ENCODE results near the gene TTC27. TPM values are rescaled to one million over a fixed set of nuclear protein-coding genes. Genes with fewer than 3 reads are reported as not detected.

Gene TTC27
- total RNA-seq, 2 donors from 2014 or later = 5.9 to 6.0 TPM

GRCh38 chr2:32851777-32852439 lies 224.1 kb downstream of the TTC27 start:
- no peak for DNase-seq (ENCODE audit: low spot score)
- no peak for TF ChIP-seq CTCF (IDR thresholded peaks at IDR 0.05)
- no peaks in the 10 kb centered on the region for H3K27me3 ChIP-seq
- H3K9me3 ChIP-seq = no peaks in the 10 kb centered on the region
- no peaks in the 10 kb centered on the region for H3K4me1 ChIP-seq
- no peak overlapping the region for H3K4me3 ChIP-seq
- H3K27ac ChIP-seq = no peak overlapping the region
- no peaks in the 10 kb centered on the region for H3K36me3 ChIP-seq

- H3K4me1 ChIP-seq = no peaks in the 10 kb centered on the region
- no peak overlapping the region for H3K27ac ChIP-seq
- H3K4me3 ChIP-seq = no peak overlapping the region
- no peaks in the 10 kb centered on the region for H3K9me3 ChIP-seq
- no peaks in the 10 kb centered on the region for H3K36me3 ChIP-seq
- H3K27me3 ChIP-seq = no peaks in the 10 kb centered on the region
- DNase-seq (ENCODE audit: low spot score) = no peak
- no peak for TF ChIP-seq CTCF (IDR thresholded peaks at IDR 0.05)
These were observed 225.0 kb downstream of the TTC27 start for GRCh38 chr2:32852856-32853255.

GRCh38 chr2:32856891-32857290 lies 229.0 kb downstream of the TTC27 start:
- TF ChIP-seq CTCF (IDR thresholded peaks at IDR 0.05) = no peak
- no peak for DNase-seq (ENCODE audit: low spot score)
- H3K27me3 ChIP-seq = no peaks in the 10 kb centered on the region
- no peak overlapping the region for H3K27ac ChIP-seq
- no peaks in the 10 kb centered on the region for H3K36me3 ChIP-seq
- no peaks in the 10 kb centered on the region for H3K9me3 ChIP-seq
- H3K4me3 ChIP-seq = no peak overlapping the region
- no peaks in the 10 kb centered on the region for H3K4me1 ChIP-seq

GRCh38 chr2:32858713-32859112 lies 230.9 kb downstream of the TTC27 start:
- Histone ChIP-seq H3K9me3 (no peaks in the 10 kb centered on the region), H3K27ac (no peak overlapping the region), H3K4me1 (no peaks in the 10 kb centered on the region), H3K4me3 (no peak overlapping the region), H3K36me3 (no peaks in the 10 kb centered on the region), H3K27me3 (no peaks in the 10 kb centered on the region)
- no peak for DNase-seq (ENCODE audit: low spot score)
- no peak for TF ChIP-seq CTCF (IDR thresholded peaks at IDR 0.05)

GRCh38 chr2:32860385-32860784 lies 232.5 kb downstream of the TTC27 start:
- TF ChIP-seq CTCF (IDR thresholded peaks at IDR 0.05) = no peak
- Histone ChIP-seq H3K36me3 (no peaks in the 10 kb centered on the region), H3K9me3 (no peaks in the 10 kb centered on the region), H3K27me3 (no peaks in the 10 kb centered on the region), H3K4me3 (no peak overlapping the region), H3K27ac (no peak overlapping the region), H3K4me1 (no peaks in the 10 kb centered on the region)
- no peak for DNase-seq (ENCODE audit: low spot score)
